ENCODE measurements around the gene LSAMP. TPM values are rescaled to one million over a fixed set of nuclear protein-coding genes. Genes with fewer than 3 reads are reported as not detected.

LSAMP gene
- total RNA-seq, 1 donor from 2014 or later, result 0.11 TPM

DNA sequence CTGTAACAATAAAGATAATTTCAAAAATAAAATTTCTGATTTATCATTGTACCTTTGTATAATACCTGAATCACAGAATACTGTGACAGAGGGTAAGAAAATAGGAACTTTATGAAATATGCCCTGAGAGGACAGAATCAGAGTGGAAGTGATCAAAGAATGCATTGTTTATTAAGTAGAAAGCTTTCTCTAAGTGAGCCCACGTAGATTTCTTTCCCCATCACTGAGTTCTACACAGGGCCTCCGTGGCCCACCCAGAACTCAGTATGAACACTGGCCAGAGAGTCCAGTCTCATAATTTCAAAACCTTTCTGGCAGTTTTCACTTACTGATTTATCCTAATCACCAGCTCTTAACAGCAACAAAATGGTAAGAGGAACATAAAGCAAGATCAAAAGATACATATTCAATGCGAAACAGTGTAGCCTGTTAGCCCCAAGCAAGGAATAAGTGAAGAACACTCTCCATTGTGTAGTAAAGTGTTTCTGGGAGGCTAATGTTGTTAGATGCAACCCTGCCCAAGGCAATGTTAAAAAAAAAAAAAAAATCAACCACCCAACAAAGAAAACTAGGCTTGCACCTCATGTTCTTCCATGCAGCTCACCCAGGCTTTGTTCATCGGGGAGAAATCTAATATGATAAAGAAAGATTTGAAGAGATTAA is 341.3 kb downstream of the LSAMP start:
- no peaks in the 10 kb centered on the region for H3K36me3 ChIP-seq
- no peaks in the 10 kb centered on the region for H3K4me1 ChIP-seq
- no peak overlapping the region for H3K4me3 ChIP-seq
- TF ChIP-seq, protein P1, sequence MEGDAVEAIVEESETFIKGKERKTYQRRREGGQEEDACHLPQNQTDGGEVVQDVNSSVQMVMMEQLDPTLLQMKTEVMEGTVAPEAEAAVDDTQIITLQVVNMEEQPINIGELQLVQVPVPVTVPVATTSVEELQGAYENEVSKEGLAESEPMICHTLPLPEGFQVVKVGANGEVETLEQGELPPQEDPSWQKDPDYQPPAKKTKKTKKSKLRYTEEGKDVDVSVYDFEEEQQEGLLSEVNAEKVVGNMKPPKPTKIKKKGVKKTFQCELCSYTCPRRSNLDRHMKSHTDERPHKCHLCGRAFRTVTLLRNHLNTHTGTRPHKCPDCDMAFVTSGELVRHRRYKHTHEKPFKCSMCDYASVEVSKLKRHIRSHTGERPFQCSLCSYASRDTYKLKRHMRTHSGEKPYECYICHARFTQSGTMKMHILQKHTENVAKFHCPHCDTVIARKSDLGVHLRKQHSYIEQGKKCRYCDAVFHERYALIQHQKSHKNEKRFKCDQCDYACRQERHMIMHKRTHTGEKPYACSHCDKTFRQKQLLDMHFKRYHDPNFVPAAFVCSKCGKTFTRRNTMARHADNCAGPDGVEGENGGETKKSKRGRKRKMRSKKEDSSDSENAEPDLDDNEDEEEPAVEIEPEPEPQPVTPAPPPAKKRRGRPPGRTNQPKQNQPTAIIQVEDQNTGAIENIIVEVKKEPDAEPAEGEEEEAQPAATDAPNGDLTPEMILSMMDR (IDR thresholded peaks at IDR 0.05), result no peak
- no peak overlapping the region for H3K27ac ChIP-seq
- no peak for DNase-seq (ENCODE audit: low spot score in 2 of 2)
- intact Hi-C loops (cut with DNase I), result no loop called here
- H3K9me3 ChIP-seq, result no peaks in the 10 kb centered on the region
- no peaks in the 10 kb centered on the region for H3K27me3 ChIP-seq

DNA sequence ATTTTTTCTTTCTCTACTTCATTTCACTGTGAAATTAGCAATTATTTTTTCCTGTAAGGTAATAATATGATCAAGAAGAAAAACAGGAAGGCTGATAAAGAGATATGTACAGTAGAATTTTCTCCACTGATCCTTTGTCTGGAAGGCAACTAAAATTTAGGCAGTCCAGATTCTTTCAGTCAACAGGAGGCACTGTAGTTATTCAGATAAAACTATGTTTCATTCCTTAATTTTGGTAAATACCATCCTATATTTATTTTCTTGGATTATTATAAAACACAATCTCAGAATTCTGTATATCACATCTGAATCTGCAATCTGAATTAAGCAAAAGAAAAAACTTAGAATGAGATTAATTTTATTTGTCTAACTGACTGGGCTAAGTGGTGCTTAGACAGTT is 343.2 kb downstream of the LSAMP start:
- no peaks in the 10 kb centered on the region for H3K4me1 ChIP-seq
- no peaks in the 10 kb centered on the region for H3K9me3 ChIP-seq
- no peak overlapping the region for H3K4me3 ChIP-seq
- no peaks in the 10 kb centered on the region for H3K27me3 ChIP-seq
- intact Hi-C loops (cut with DNase I), result no loop called here
- no peaks in the 10 kb centered on the region for H3K36me3 ChIP-seq
- H3K27ac ChIP-seq, result no peak overlapping the region
- no peak for DNase-seq (ENCODE audit: low spot score in 2 of 2)
- TF ChIP-seq, protein P1 (IDR thresholded peaks at IDR 0.05), result no peak

DNA sequence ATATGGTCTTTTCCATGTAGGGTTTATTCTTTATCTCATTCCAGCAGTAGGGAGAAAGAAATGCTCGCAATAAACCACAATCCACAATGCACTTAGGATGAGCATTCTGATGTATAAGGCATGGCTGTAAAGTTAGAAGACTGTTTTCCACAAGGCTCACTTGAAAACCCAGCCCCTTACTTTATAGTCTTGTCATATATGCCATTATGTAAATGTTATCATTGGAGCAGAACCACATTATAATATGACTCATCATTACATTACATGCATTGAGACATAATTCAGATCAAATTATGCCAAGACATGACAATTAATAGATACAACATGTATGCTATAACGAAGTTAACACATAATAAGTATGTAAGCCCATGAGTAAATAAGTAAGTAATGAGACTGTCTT is 348.1 kb downstream of the LSAMP start:
- Histone ChIP-seq H3K4me1 (no peaks in the 10 kb centered on the region), H3K36me3 (no peaks in the 10 kb centered on the region), H3K27ac (no peak overlapping the region), H3K9me3 (no peaks in the 10 kb centered on the region), H3K27me3 (no peaks in the 10 kb centered on the region), H3K4me3 (no peak overlapping the region)
- TF ChIP-seq, protein P1 (IDR thresholded peaks at IDR 0.05), result no peak
- intact Hi-C loops (cut with DNase I), result no loop called here
- DNase-seq (ENCODE audit: low spot score in 2 of 2), result no peak

DNA sequence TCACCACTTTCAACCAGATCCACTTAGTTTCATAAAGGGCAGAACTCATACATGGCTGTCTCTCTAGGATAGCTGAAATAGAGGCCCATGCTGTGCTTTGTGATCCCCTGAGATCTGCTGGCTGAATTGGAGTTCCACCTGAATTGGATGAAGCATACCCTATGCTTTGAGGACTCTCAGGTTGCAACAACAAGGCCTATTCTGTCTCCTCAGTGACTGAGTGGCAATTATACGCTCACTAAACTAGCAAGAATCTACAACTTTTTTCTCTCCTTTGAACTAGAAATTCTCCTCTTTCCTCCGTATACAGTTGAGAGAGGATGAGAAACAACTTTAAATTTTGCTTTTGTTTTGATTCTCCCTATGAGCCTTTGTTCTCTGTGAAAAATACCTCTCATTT is 348.7 kb downstream of the LSAMP start:
- no peak for DNase-seq (ENCODE audit: low spot score in 2 of 2)
- Histone ChIP-seq H3K4me1 (no peaks in the 10 kb centered on the region), H3K27ac (no peak overlapping the region), H3K36me3 (no peaks in the 10 kb centered on the region), H3K27me3 (no peaks in the 10 kb centered on the region), H3K4me3 (no peak overlapping the region), H3K9me3 (no peaks in the 10 kb centered on the region)
- intact Hi-C loops (cut with DNase I), result no loop called here
- TF ChIP-seq, protein P1 (IDR thresholded peaks at IDR 0.05), result no peak

DNA sequence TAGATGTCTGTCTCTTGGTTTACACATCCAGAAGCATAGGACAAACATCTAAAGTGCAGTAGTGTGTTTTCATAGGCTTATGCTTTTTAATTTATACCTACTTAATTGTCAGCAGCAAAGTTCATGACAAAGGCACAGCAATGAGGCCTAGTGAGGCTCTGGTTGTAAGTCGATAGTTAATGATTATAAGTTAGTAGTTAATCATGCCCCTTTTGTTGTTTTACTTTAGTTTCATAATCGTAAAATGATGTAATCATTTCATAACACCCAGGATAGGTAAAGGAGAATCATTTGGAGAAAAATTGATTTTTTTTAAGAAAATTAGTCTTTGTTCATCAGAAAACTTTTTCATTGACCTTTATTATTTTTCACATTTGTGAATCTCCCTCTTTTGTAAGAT is 351.9 kb downstream of the LSAMP start:
- no peak for DNase-seq (ENCODE audit: low spot score in 2 of 2)
- no peaks in the 10 kb centered on the region for H3K4me1 ChIP-seq
- H3K27me3 ChIP-seq, result no peaks in the 10 kb centered on the region
- H3K4me3 ChIP-seq, result no peak overlapping the region
- intact Hi-C loops (cut with DNase I), result no loop called here
- no peaks in the 10 kb centered on the region for H3K36me3 ChIP-seq
- no peak overlapping the region for H3K27ac ChIP-seq
- H3K9me3 ChIP-seq, result no peaks in the 10 kb centered on the region
- TF ChIP-seq, protein P1 (IDR thresholded peaks at IDR 0.05), result no peak

DNA sequence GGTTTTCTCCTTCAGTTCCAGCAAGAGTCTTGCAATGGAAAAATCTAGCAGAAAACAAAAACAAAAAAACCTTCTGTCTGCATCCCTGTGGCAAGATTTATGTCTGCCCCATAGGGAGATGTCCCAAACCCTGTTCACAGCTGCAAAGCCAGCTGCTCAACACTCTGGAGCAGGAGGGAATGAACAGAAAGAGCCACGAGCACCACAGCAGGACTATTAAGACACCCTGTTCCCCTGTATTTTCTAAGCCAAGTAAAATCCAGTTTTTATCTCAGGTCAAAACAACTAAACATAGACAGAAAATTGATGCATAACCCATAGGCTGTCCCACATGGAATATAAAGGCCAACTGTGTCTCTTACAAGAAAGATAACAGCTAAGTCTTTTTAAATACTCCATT is 357.9 kb downstream of the LSAMP start:
- no peaks in the 10 kb centered on the region for H3K27me3 ChIP-seq
- no peak for DNase-seq (ENCODE audit: low spot score in 2 of 2)
- H3K4me1 ChIP-seq, result no peaks in the 10 kb centered on the region
- no peaks in the 10 kb centered on the region for H3K36me3 ChIP-seq
- no peaks in the 10 kb centered on the region for H3K9me3 ChIP-seq
- intact Hi-C loops (cut with DNase I), result no loop called here
- H3K27ac ChIP-seq, result no peak overlapping the region
- TF ChIP-seq, protein P1 (IDR thresholded peaks at IDR 0.05), result no peak
- H3K4me3 ChIP-seq, result no peak overlapping the region

Data from ascending aorta (tissue), 2 donors.